Stimulated activated CD4-positive, alpha-beta T cell treated with anti-CD3 and anti-CD28 coated beads, Interleukin-12 subunit alpha, Interleukin-12 subunit beta, amount 100 ng/mL, for 48 hours (primary cell): Measurements from ENCODE around the gene HK1.

ENCODE experiments used
- DNase-seq, 3 donors: peaks; one replicate each; pipeline ENCODE4 v3.0.0-alpha.2; 2020; ENCODE audit warnings: low read depth in 2 of 3, low spot score in 1 of 3

HK1 gene

DNA sequence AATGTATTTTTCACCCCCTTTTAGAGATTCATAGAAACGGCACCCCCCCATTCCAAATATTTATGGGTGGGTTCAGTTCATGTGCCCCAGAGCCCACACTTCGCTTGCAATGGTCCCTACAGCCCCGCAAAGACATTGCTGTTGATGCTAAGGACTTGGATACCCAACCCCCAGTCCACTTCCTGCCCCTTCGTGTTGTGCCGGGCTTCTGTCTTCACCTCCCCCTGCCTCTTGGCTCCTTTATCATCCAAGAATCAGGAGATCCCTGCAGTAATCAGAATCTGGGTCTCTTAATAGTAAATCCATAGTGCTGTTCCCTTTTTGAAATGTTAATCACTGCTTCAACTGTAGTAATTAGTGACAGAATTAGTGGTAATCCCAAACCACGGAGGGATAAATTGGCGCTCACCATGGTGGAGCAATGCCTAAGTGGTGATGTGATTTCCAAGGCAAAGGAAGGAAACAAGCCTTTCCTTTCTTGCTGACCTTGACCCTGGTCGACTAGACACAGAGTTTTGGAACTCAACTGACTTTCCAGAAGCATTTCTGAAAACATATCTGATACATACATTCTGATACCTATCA lies 67.7 kb downstream of the HK1 start:
- no peak for DNase-seq

DNA sequence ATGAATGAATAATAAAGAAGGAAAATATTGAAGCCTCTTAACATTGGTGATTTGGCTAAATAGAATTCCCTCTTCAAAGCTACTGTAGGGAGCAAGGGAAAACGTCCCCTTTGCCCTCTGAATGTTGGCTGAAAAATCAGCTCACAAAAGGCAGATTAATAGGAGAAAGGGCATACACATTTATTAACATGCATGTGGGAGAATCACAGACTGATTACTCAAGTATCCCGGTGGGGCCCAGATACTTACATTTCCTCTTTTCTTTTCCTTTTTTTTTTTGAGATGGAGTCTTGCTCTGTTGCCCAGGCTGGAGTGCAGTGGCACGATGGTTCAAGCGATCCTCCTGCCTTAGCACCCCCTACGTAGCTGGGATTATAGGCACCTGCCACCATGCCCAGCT lies 68.5 kb downstream of the HK1 start:
- no peak for DNase-seq

DNA sequence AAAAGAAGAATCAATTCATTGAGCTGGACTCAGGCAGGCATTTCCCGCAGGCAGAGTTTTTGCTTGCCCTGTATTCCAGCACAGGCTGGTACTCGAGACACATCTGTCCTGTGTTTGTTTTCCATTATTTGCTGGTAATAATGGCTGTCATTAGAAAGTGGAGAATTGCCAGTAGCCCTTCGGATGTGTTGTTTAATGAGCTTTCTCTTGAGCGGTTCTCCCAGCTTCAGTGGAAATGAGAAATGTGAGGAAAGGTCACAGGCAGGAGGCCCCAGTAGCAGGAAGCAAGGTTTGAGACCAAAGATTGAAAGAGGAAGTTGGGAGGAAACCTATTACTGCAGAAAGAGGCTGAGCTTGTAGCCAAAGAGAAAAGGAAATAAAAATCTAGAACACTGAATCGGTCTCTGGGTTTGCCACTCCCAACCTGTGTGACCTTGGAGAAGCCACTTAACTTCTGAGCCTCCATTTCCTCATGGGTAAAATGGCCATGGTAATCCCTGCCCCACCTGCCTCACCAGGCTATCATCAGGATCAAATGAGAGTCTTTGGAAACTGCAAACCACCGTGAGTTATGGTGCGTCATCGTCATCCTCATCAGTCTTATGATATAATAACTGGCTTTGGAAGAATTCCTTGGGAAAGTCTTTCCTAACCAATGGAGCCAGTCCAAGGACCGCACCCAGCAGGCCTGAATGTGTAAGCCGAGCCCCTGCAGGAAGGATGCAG lies 70.7 kb downstream of the HK1 start:
- no peak for DNase-seq

DNA sequence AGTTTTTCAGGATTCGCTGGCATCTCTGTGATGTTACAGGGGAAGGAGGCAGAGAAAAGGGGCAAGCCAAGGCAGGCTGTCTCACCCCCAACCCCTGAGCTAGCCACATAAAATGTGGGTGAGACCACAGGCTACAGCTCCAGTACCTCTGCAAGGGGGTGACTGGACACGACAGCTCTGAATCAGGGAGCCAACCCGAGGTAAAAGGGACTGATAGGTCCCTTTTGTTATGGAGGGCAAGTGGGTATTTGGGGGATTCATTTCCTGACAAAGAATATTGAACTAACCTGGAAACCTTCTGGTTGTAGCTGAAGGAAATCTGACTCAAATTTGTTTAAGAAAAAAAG lies 71.2 kb downstream of the HK1 start:
- DNase-seq, result no peak

DNA sequence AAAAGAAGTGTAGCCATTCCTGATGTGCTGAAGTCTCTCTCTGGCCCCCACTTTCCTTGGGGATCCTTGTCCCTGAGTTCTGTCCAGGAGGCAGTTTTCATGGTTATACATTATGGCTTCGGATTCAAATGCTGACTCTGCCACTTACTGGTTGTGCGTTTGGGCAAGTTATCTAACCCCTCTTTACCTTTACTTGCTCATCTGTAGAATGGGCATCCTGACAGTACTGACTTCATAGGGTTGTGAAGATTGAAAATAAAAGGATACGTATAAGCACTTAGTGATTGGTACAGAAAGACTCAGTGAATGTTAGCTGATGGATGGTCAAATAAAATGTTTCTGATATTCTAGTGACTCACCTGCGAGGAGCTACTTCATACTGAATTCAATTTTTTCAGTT lies 73.3 kb downstream of the HK1 start:
- no peak for DNase-seq

DNA sequence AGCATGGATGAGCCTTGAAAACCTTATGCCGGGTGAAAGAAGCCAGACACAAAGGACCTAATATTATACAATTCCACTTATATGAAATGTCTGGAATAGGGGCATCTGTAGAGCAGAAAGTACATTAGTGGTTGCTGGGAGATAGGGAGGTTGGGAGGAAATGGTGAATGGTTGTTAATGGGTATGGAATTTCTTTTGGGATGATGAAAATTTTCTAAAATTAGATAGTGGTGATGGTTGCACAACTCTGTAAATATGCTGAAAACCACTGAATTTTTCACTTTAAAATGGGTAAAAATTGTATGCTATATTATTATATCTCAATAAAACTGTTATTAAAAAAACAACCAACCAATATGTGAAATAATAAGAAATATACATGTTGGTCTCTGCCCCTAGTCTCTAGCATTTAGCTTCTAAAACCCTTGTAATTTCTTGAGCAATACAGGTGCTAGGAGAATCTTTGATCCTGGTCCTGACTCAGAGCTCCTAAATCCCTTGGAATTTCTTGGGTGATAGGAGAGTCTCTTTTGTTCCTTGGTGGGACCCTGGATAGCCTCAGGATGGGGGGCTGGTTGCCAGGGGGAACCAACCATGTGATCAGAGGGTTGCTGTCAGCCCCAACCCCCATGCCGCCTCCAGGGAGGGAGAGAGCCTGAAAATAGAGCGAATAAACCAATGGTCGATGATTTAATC lies 74.4 kb downstream of the HK1 start:
- DNase-seq, result no peak

DNA sequence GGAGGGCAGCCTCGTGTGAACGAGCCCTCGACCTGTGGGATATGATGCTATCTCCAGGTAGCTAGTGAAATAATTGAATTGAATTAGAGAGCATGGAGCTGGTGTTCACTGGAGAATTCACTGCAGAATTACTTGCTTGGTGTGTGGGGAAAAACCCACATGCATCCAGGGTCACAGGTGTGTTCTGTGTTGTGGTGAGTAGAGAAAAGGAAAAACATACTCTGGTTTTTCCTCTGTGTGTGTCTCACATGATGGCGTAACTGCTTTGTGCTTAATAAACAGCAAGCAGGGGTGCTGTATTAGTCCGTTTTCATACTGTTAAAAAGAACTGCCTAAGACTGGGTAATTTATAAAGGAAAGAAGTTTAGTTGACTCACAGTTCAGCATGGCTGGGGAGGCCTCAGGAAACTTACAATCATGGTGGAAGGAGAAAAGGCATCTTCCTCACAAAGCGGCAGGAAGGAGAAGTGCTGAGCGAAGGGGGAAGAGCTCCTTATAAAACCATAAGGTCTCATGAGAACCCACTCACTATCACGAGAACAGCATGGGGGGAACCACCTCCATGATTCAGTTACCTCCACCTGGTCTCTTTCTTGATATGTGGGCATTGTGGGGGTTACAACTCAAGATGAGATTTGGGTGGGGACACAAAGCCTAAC lies 75.8 kb downstream of the HK1 start:
- DNase-seq, result no peak

DNA sequence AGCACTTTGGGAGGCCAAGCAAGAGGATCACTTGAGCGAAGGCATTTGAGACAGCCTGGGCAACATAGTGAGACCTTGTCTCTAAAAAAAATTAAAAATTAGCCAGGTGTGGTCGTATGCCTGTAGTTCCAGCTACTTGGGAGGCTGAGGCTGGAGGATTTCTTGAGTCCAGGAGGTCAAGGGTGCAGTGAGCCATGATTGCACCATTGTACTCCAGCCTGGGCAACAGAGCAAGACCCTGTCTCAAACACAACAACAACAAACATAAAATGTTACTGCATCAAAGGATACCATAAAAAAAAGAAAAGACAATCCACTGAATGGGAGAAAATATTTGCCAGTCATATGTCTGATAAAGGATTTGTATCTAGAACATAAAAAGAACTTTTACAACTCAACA lies 77.9 kb downstream of the HK1 start:
- no peak for DNase-seq

DNA sequence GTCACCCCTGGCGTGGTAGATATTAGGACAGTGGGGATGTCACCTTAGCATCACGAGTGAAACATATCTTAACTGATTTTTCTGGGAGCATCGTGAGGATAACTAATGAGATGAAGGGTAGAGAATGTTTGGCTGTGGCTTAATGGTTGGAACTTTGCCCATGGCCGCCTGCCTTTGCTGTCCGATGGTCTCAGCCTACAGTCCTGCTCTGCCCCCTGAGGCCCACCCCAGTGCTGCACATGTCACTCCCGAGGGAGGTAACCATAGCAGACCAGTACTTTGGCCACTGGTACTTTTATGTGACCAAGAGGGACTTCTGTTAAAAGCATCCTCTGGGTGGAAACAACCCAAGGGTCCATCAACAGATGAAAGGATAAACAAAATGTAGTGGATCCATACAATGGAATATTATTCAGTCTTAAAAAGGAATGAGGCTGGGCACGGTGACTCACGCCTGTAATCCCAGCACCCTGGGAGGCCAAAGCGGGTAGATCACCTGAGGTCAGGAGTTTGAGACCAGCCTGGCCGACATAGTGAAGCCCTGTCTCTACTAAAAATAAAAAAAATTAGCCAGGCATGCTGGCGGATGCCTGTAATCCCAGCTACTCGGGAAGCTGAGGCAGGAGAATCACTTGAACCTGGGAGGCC lies 80.0 kb downstream of the HK1 start:
- DNase-seq, result no peak

DNA sequence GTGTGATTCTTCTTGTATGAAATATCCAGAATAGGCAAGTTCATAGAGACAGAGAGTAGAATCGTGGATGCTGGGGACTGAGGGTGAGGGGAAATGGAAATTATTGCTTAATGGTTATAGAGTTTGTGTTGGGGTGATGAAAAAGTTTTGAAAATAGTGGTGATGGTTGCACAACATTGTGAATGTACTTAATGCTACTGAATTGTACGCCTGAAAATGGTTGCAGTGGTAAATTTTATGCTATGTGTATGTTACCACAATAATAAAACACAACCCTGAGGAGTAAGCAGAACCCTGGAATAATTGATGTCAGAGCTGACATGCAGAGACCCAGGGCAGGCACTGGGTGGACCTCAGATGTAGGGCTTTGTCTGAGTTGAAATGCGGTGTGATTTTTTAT lies 80.9 kb downstream of the HK1 start:
- DNase-seq, result no peak

DNA sequence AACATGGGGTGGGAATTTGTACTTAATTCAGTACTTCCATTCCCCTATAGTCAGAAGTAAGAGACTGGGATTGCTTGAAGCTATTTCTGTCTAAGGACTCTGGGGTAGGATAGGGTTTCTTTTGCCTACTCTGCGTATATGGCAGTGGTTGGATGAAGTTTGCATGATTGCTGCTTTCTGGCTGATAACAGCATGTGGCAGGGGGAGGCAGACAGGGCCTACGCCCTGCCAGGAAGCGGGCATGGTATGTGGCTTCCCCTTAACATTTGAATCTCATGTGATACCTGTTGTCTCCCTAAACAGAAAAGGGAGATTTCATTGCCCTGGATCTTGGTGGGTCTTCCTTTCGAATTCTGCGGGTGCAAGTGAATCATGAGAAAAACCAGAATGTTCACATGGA lies 81.3 kb downstream of the HK1 start:
- DNase-seq, result no peak

DNA sequence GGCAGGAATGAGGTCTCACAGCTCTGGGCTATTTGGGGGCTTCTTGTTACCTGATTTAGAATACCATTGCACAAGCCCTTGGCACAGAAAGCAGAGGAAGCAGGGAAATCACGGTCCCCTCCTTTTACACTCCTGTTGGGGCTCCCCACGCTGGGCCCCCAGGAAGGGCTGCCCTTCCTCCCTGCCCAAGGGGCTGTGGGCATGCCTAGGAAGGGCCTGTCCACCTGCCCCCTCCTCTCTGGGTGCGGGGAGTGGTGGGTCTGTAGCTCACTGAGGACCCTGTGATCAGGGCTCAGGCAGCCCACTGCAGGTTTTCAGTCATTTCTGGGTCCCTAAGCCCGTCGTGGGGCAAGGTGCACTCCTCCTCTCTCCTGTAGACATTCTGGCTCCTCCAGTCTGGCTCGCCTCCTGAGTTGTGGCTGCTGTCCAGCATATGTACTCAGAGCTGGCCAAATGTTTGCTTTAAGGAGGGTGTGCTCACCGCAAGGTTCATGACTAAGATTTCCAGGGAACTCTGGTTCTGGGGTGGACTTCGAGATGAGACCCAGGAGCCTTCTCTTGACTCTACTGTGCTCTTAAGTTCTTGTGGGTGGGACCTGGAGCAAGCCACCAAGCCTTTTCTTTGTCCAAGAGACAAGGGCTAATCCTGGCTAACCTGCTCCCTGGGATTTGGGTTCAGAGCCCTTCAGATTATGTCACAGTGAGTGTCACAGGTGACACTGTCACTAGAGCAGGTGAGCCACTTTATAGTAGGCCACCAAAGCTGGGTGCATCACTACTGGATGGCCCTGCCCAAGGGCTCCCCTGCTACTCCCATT lies 82.4 kb downstream of the HK1 start:
- no peak for DNase-seq

DNA sequence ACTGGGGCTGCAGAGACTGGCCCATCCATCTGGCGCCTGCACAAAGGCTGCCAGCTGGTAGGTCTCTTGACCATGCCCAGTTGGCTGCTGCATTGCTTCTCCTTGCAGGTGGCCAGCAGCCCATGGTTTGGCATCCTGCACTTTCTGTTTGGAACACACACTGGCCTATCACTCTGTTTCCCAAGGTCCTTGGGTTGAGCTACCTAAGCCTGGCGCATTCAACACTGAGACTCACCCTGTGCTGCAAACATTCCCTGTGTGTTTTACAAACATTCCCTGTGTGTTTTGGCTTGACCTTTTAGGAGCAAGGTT lies 83.0 kb downstream of the HK1 start:
- no peak for DNase-seq

DNA sequence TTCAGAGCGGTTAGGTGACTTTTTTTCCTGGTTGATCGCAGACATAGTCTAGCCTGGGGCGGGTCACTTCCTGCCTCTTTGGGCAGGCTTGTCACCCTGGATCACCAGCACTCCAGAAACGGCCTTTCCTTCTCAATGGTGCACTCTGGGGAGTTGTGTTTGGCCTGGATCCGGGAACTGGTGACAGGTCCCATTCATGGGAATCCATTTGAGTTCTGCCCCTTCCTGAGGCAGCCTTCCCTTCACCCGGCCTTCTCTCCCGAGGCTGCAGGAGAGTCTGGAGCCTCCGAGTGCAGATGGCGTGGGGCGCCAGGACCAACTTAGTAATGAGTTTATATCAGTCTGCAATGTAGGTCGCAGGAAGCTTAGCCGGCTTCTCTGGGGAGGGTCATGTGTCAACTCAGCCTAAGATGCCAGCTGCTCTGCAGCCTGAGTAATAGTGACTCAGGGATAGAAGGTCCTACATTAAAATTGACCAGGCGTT lies 84.2 kb downstream of the HK1 start:
- no peak for DNase-seq

DNA sequence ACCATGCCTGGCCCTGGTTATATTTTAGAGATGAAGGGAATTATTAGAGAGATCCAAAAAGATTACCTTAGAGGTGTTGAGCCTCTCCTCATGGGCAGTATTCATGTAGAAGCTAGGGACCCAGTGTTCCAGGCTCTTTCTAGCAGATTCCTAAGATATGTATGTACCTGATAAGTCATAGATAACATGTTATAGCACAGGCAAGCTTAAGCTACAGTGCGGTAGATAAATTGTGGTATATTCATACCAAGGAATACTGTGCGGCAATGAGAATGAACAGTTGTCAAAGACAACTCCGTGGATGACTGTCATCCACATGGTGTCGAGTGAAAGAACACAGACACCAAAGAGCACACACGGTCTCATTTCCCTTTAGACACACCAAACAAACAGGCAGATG lies 85.4 kb downstream of the HK1 start:
- DNase-seq, result no peak

DNA sequence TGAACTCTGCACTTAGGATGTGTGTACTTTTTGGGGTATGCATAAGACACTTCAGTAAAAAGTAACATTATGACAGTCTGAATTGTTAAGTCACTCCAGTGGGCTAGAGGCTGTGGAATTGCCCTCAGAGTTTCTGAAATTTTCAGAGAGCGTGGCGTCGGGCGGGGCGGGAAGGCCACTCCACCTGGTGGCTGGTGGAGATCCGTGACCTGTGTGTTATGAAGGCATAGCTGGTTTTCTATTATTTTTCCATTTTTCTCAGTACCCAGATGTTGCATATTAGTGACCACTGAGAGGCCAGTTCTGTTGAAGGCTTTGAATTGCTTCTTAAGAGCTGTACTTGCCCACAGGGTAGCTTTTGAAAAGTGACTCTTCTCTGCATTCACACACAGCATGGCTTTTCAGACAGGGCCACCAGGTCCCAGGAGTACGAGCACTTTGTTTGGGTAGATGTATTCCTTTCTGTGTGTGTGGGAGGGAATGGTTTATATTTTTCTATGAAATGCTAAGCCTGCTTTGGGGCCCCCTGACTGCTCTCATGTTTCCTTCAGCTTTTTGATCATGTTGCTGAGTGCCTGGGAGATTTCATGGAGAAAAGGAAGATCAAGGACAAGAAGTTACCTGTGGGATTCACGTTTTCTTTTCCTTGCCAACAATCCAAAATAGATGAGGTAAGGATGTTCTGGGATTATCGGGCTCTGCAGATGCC lies 86.1 kb downstream of the HK1 start:
- no peak for DNase-seq

DNA sequence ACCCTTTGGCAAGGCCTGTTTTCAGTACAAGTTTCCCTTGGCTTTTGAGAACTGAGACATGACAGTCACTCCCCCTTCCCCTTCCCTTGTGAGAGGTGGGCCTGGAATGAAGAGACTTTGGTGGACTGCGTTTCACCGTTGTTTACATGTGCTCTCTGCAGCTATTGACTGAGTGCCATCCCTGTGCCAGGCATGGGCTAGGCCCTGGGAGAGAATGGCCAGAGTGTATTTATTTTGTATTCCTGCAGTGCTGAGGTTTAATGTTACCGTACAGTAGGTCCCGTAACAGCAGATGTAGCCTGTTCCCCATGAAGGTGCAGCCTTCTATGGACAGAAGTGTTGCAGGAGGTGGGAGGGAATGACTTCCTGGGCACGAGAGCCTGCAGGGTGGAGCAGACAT lies 88.4 kb downstream of the HK1 start:
- no peak for DNase-seq

DNA sequence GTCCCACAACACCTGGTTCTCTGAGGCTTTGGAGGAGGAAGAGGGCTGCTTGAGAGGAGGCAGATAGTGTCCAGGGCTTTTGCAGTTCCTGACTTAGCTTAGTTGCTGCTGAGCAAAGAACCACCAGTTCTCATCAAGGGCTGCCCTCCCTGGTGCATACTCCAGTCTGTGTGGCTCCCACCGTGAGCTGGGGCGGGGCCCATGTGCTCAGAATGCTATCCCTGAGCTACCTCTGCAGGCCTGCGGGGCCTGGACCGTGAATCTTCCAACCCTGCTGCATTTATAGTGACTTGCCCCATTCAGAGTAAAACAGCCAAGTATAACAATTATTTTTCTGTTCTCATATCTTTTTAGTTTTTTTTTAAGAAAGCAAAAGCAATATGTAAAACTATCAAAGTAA lies 89.2 kb downstream of the HK1 start:
- DNase-seq, result no peak

DNA sequence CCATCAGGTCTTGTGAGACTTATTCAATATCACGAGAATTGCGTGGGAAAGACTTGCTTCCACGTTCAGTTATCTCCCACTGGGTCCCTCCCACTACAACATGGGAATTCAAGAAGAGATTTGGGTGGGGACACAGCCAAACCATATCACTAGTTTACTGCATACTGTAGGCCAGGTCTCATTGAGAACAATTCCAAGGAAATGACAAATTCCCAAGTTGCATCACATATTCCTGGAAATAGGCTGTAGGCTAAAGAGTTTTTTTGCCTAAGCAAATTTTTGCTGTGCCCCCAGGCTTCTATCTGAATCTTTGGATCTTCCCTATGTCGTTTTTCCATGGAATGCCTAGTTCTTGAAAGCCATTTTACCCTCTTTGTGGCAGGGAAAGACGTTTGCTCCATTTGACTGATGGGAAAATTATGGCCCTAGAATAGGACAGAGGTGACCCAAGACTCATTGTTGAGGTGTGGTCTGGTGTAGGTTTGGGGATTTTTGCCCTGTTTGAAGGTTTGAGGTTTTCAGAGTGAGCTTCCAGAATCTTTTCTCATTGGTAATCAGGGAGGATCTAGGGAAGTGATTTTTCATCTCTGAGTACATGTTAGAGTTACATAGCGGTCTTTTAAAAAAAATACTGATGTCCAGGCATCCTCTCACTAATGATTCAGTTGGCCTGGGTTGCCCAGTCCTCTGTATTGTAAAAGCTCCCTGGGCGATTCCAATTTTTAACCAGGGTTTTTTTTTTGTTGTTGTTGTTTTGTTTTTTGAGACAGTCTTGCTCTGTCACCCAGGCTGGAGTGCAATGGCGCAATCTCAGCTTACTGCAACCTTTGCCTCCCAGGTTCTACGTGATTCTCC lies 94.1 kb downstream of the HK1 start:
- no peak for DNase-seq
